ENCODE measurements around the gene DGLUCY. TPM values are rescaled to one million over a fixed set of nuclear protein-coding genes. Genes with fewer than 3 reads are reported as not detected.

The DGLUCY gene
- total and polyA plus RNA-seq, 4 donors, result 29.0 to 74.3 (median 52.1) TPM

GRCh38 chr14:91256661-91257060 is 142.8 kb downstream of the DGLUCY start:
- peak; percentile 61 to 90 (median 85) for DNase-seq
- no peaks in the 10 kb centered on the region for H3K36me3 ChIP-seq (ENCODE audit: control insufficient read depth in 4 of 4, insufficient read depth in 4 of 4, low read length in 4 of 4)
- H3K9me3 ChIP-seq (ENCODE audit: control insufficient read depth in 4 of 4, insufficient read depth in 3 of 4, low read length in 3 of 4), result peaks cover 0 to 3% (median 0%) of the 10 kb centered on the region in 4 donors
- no peak overlapping the region for H3K9ac ChIP-seq (ENCODE audit: insufficient read depth in 1 of 2, low read length in 2 of 2)
- TF ChIP-seq, protein P1, sequence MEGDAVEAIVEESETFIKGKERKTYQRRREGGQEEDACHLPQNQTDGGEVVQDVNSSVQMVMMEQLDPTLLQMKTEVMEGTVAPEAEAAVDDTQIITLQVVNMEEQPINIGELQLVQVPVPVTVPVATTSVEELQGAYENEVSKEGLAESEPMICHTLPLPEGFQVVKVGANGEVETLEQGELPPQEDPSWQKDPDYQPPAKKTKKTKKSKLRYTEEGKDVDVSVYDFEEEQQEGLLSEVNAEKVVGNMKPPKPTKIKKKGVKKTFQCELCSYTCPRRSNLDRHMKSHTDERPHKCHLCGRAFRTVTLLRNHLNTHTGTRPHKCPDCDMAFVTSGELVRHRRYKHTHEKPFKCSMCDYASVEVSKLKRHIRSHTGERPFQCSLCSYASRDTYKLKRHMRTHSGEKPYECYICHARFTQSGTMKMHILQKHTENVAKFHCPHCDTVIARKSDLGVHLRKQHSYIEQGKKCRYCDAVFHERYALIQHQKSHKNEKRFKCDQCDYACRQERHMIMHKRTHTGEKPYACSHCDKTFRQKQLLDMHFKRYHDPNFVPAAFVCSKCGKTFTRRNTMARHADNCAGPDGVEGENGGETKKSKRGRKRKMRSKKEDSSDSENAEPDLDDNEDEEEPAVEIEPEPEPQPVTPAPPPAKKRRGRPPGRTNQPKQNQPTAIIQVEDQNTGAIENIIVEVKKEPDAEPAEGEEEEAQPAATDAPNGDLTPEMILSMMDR (IDR thresholded peaks at IDR 0.05; ENCODE audit: control extremely low read depth, extremely low read depth), result no peak
- no peak overlapping the region for H3K27ac ChIP-seq (ENCODE audit: low read depth in 1 of 2, low read length in 1 of 2)
- 87 to 94% methylated on average over 1 of the region's 1 CpG for WGBS, 2 donors
- no peak overlapping the region for H3K4me3 ChIP-seq
- peaks cover 0 to 21% (median 3%) of the 10 kb centered on the region in 5 donors for H3K4me1 ChIP-seq (ENCODE audit: control insufficient read depth in 5 of 5, insufficient read depth in 5 of 5, low read length in 5 of 5)
- ATAC-seq (ENCODE audit: insufficient read depth, low FRiP score), result no peak
- H3K27me3 ChIP-seq (ENCODE audit: control insufficient read depth in 3 of 3, insufficient read depth in 3 of 3, low read length in 2 of 3), result no peaks in the 10 kb centered on the region

DNA sequence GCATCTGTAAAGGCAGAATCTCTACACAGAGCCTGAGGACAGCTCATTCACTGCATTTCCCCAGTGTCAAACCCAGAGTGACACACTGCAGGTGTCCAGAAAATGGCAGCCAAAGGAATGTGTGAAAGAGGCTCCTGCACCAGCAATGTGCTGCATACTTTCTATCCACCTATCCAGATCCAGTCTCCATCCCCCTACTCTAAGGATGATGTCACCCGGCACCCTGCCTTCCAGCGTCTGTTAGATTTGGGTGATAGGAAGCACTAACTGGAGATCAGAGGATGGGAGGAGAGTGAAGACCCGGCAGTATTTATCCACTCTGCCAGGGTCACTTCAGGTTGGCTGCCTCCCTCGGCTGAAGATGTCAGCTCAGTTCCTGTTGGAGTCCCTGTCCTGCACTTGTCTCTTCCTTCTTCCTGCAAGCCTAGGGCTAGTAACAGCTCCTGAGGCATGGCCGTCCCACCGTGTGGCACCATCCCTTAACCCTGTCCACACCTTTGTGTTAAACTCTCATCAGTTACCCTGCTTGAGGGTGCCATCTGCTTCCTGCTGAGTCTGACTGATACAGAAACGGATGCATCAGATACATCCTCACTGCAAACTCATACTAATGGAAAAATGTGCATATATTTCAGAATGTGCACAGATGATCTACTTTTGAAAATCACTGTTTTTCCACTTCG is 143.6 kb downstream of the DGLUCY start:
- peaks cover 0 to 21% (median 3%) of the 10 kb centered on the region in 5 donors for H3K4me1 ChIP-seq (ENCODE audit: control insufficient read depth in 5 of 5, insufficient read depth in 5 of 5, low read length in 5 of 5)
- 36 to 46% methylated on average over 8 of the region's 8 CpGs for WGBS, 2 donors
- H3K36me3 ChIP-seq (ENCODE audit: control insufficient read depth in 4 of 4, insufficient read depth in 4 of 4, low read length in 4 of 4), result no peaks in the 10 kb centered on the region
- ATAC-seq (ENCODE audit: insufficient read depth, low FRiP score), result no peak
- no peak overlapping the region for H3K4me3 ChIP-seq
- no peaks in the 10 kb centered on the region for H3K27me3 ChIP-seq (ENCODE audit: control insufficient read depth in 3 of 3, insufficient read depth in 3 of 3, low read length in 2 of 3)
- TF ChIP-seq, protein P1 (IDR thresholded peaks at IDR 0.05; ENCODE audit: control extremely low read depth, extremely low read depth), result no peak
- H3K27ac ChIP-seq (ENCODE audit: low read depth in 1 of 2, low read length in 1 of 2), result peak overlapping the region in 1 of 2 donors; percentile 28
- no peak overlapping the region for H3K9ac ChIP-seq (ENCODE audit: insufficient read depth in 1 of 2, low read length in 2 of 2)
- H3K9me3 ChIP-seq (ENCODE audit: control insufficient read depth in 4 of 4, insufficient read depth in 3 of 4, low read length in 3 of 4), result peaks cover 0 to 3% (median 0%) of the 10 kb centered on the region in 4 donors
- no peak for DNase-seq

DNA sequence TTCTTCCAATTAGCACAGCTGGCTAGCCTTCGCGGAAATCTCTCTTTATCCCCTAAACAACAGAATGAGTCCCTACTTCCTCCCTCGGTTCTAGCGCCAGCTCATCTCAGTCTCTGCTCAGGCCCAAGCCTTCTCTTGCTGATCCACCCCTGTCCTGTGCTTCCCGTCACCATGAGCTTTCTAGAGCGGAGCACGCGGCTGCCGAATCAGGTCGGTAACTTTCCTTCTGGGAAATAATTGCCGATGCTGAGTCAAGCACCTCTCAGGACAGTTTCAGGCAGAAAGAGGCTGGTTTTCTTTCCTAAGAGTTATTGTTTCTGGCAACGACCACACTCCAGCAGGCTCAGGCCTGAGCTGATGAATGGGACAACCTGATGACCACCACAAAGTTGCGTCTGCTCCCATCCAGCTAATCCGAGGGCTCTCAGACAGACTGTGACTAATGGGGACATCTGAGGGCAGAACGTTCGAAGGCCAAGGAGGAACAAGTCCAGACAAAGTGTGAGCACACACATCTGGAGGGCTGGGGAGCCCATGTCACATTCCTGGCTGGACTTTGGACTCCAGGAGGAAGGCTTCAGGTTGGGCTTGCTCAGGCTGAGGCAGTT is 144.2 kb downstream of the DGLUCY start:
- DNase-seq, result peak in 2 of 3 donors; percentile 38 to 39
- ATAC-seq (ENCODE audit: insufficient read depth, low FRiP score), result peak; percentile 9
- Histone ChIP-seq H3K36me3 (ENCODE audit: control insufficient read depth in 4 of 4, insufficient read depth in 4 of 4, low read length in 4 of 4) (no peaks in the 10 kb centered on the region), H3K4me1 (ENCODE audit: control insufficient read depth in 5 of 5, insufficient read depth in 5 of 5, low read length in 5 of 5) (peaks cover 0 to 16% (median 3%) of the 10 kb centered on the region in 5 donors), H3K27ac (ENCODE audit: low read depth in 1 of 2, low read length in 1 of 2) (peak overlapping the region in 1 of 2 donors; percentile 68), H3K9ac (ENCODE audit: insufficient read depth in 1 of 2, low read length in 2 of 2) (no peak overlapping the region), H3K9me3 (ENCODE audit: control insufficient read depth in 4 of 4, insufficient read depth in 3 of 4, low read length in 3 of 4) (peaks cover 0 to 3% (median 0%) of the 10 kb centered on the region in 4 donors), H3K4me3 (no peak overlapping the region), H3K27me3 (ENCODE audit: control insufficient read depth in 3 of 3, insufficient read depth in 3 of 3, low read length in 2 of 3) (no peaks in the 10 kb centered on the region)
- TF ChIP-seq, protein P1 (IDR thresholded peaks at IDR 0.05; ENCODE audit: control extremely low read depth, extremely low read depth), result no peak
- 45 to 61% methylated on average over 16 of the region's 16 CpGs for WGBS, 2 donors

Measured in lung (tissue), 12 donors.